Panc1 (cell line): ENCODE measurements around the gene MSLN. TPM values are rescaled to one million over a fixed set of nuclear protein-coding genes. Genes with fewer than 3 reads are reported as not detected.
A peak's percentile ranks its signal among the peaks of the same experiment; 100 is the strongest.

Source experiments
- ATAC-seq: fragments of 200-7000 bp; cut with Tn5 transposase; 2 replicates; pipeline ENCODE4 v1.9.1; 2020; ENCODE audit warnings: mild to moderate bottlenecking, moderate library complexity
- BruUV-seq: library from RNA; stranded (reverse); fragments of 400-500 nt; replicated peaks from 2 replicates; lab custom pipeline; 2021; lab: Mats Ljungman, UMichigan
- CTCF ChIA-PET: fragments of 300-600 bp; sonication (Branson Sonifier 250); formaldehyde crosslinking; loops from one replicate; lab custom pipeline; 2022; ENCODE audit warnings: antibody characterized with exemption; lab: Charles Lee
- POLR2A ChIA-PET: fragments of 300-600 bp; sonication (Branson Sonifier 250); formaldehyde crosslinking; loops from one replicate; lab custom pipeline; 2022; ENCODE audit warnings: antibody characterized with exemption; lab: Charles Lee
- DNase-seq: peaks from one replicate; pipeline ENCODE4 v3.0.0-alpha.2; 2010; ENCODE audit warnings: low read depth, low spot score
- H3K27ac ChIP-seq: 2 replicates; pipeline ENCODE4 v1.5.1; 2011; ENCODE audit warnings: mild to moderate bottlenecking, low read length, inconsistent platforms
- H3K27me3 ChIP-seq: fragments of 200-500 bp; sonication (Bioruptor generic); 2 replicates; pipeline ENCODE4 v1.6.0; 2014; ENCODE audit warnings: low read length, inconsistent platforms; ENCODE audit not compliant: control insufficient read depth, insufficient read depth
- H3K36me3 ChIP-seq: fragments of 200-500 bp; sonication (Bioruptor generic); 2 replicates; pipeline ENCODE4 v1.5.1; 2014; ENCODE audit warnings: inconsistent platforms, mild to moderate bottlenecking, low read length, moderate library complexity; ENCODE audit not compliant: control insufficient read depth, insufficient read depth
- H3K4me1 ChIP-seq: 2 replicates; pipeline ENCODE4 v1.5.1; 2011; ENCODE audit warnings: inconsistent platforms, mild to moderate bottlenecking, low read length, moderate library complexity; ENCODE audit not compliant: control insufficient read depth, insufficient read depth
- H3K4me3 ChIP-seq, 2 experiments: 2 replicates each; pipeline ENCODE4 v1.5.1; 2011 to 2012; ENCODE audit warnings: low read depth in 2 of 2, low read length in 2 of 2, mild to moderate bottlenecking in 2 of 2, inconsistent platforms in 1 of 2, moderate library complexity in 1 of 2
- H3K9me3 ChIP-seq: fragments of 200-500 bp; sonication (Bioruptor generic); 2 replicates; pipeline ENCODE4 v1.5.1; 2014; ENCODE audit warnings: low read depth, mild to moderate bottlenecking, inconsistent platforms, low read length, moderate library complexity; ENCODE audit not compliant: control insufficient read depth, insufficient read depth
- POLR2AphosphoS5 ChIP-seq: IDR thresholded peaks from 2 replicates; pipeline ENCODE4 v1.6.1; 2012; ENCODE audit warnings: mild to moderate bottlenecking, low read depth, low read length, moderate library complexity
- REST ChIP-seq, 2 experiments: IDR thresholded peaks; 2 replicates each; pipeline ENCODE4 v1.6.1; 2011 to 2012; ENCODE audit warnings: low read depth in 2 of 2, control low read depth in 1 of 2, low read length in 1 of 2, mild to moderate bottlenecking in 1 of 2, moderate library complexity in 1 of 2; ENCODE audit not compliant: insufficient read depth in 1 of 2
- SIN3A ChIP-seq: IDR thresholded peaks from 2 replicates; pipeline ENCODE4 v1.6.1; 2012; ENCODE audit warnings: low read depth, mild to moderate bottlenecking, low read length, moderate library complexity, borderline replicate concordance; ENCODE audit not compliant: insufficient read depth
- TCF7L2 ChIP-seq: IDR thresholded peaks from 2 replicates; pipeline ENCODE4 v1.6.1; 2011; ENCODE audit warnings: mild to moderate bottlenecking, low read depth, low read length, inconsistent platforms
- in situ Hi-C: cut with HindIII; loops from 2 replicates; pipeline ENCODE4 v1.10.0; 2016; ENCODE audit warnings: low sequenced_read_pairs, low pct_unique_long_range_greater_than_20kb
- intact Hi-C: fragments of 100-400 bp; cut with micrococcal nuclease; formaldehyde crosslinking; loops from one replicate; pipeline ENCODE4 v1.10.0; 2022; ENCODE audit not compliant: unreplicated experiment
- total RNA-seq: library from RNA; stranded (reverse); gene quantifications from one replicate; pipeline ENCODE4 v1.2.1, GENCODE V29; 2021; ENCODE audit not compliant: unreplicated experiment
- TF ChIP-seq, protein P1 (sequence below): fragments of 450-650 bp; IDR thresholded peaks from 2 replicates; pipeline ENCODE4 v1.5.1; 2017; ENCODE audit warnings: mild to moderate bottlenecking

Gene MSLN
- total RNA-seq, 1 experiment from 2014 or later: 1.1 TPM

- in situ Hi-C loops: no loop called here
- CTCF ChIA-PET: no interaction called here
- TF ChIP-seq, protein P1, sequence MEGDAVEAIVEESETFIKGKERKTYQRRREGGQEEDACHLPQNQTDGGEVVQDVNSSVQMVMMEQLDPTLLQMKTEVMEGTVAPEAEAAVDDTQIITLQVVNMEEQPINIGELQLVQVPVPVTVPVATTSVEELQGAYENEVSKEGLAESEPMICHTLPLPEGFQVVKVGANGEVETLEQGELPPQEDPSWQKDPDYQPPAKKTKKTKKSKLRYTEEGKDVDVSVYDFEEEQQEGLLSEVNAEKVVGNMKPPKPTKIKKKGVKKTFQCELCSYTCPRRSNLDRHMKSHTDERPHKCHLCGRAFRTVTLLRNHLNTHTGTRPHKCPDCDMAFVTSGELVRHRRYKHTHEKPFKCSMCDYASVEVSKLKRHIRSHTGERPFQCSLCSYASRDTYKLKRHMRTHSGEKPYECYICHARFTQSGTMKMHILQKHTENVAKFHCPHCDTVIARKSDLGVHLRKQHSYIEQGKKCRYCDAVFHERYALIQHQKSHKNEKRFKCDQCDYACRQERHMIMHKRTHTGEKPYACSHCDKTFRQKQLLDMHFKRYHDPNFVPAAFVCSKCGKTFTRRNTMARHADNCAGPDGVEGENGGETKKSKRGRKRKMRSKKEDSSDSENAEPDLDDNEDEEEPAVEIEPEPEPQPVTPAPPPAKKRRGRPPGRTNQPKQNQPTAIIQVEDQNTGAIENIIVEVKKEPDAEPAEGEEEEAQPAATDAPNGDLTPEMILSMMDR: no peak
- TF ChIP-seq TCF7L2: no peak
- no peak for TF ChIP-seq SIN3A
- TF ChIP-seq REST (IDR thresholded peaks at IDR 0.05; ENCODE audit: insufficient read depth in 1 of 2, low read depth in 2 of 2, low read length in 1 of 2): no peak
- no peak for TF ChIP-seq POLR2AphosphoS5
- H3K4me1 ChIP-seq: peaks cover 39% of the 10 kb centered on the region
- intact Hi-C loops: no loop called here
- no peaks in the 10 kb centered on the region for H3K27me3 ChIP-seq
- no peak overlapping the region for H3K4me3 ChIP-seq
- no peak overlapping the region for H3K27ac ChIP-seq
- H3K36me3 ChIP-seq: no peaks in the 10 kb centered on the region
- POLR2A ChIA-PET: no interaction called here
- H3K9me3 ChIP-seq: no peaks in the 10 kb centered on the region
- no peak for ATAC-seq
- DNase-seq: no peak
- no TSS peak for BruUV-seq
Observed at GRCh38 chr16:798666-799065, 38.1 kb downstream of the MSLN start.

DNA sequence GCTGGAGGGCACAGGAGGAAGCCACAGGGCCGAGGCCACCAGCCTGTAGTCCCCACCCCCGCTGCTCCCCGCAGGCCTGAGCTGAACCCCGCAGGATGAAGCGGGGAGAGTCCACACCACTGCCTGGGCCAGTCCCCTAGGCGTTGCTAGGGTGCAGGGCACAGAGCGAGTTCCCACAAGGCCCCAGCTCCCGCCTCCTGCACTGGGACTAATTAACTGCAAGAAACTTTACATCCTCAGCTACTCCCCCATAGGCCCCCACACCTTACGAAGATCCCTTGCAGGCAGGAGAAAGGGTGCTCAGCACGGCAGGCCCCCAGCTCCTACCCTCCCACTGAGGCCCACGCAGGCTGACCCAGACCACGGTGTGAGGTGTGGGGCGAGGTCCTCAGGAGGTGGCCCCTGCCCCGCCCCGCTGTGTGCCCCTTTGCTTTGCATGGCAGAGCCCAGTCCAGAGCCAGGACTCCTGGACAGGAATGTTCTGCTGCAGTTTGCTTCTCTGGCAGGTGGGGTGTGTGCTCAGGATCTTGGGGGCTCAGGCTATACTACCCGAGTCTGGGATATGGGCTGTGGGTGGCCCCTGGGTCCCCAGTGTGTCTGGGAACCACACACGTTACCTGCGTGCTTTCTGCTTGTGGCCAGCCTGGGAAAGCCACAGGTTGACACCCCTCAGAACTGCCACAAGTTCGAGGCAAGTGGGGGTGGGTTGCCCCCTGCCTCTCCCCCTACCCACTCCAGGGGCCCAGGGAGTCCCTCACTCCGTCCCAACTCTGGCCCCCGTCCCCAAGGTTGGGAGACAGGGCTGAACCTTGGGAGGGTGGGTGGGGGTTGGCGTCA is 38.8 kb downstream of the MSLN start:
- Histone ChIP-seq H3K36me3 (no peaks in the 10 kb centered on the region), H3K9me3 (no peaks in the 10 kb centered on the region), H3K27me3 (no peaks in the 10 kb centered on the region), H3K4me1 (peaks cover 44% of the 10 kb centered on the region), H3K4me3 (no peak overlapping the region), H3K27ac (no peak overlapping the region)
- ATAC-seq: peak; percentile 16
- ChIA-PET POLR2A (no interaction called here), CTCF (no interaction called here)
- no peak for DNase-seq
- in situ Hi-C loops (no loop called here), intact Hi-C loops (no loop called here)
- peak; percentile 20; the same call in 1 of the 2 replicates for TF ChIP-seq POLR2AphosphoS5
- no peak for TF ChIP-seq REST (IDR thresholded peaks at IDR 0.05; ENCODE audit: insufficient read depth in 1 of 2, low read depth in 2 of 2, low read length in 1 of 2)
- BruUV-seq: no TSS peak
